ENCODE data around the gene NTRK2. TPM values are rescaled to one million over a fixed set of nuclear protein-coding genes. Genes with fewer than 3 reads are reported as not detected.

The NTRK2 gene
- polyA plus RNA-seq, 1 donor (not counting 4 experiments of a cell fraction or from before 2014, with no cell fraction given), result 0.08 TPM

DNA sequence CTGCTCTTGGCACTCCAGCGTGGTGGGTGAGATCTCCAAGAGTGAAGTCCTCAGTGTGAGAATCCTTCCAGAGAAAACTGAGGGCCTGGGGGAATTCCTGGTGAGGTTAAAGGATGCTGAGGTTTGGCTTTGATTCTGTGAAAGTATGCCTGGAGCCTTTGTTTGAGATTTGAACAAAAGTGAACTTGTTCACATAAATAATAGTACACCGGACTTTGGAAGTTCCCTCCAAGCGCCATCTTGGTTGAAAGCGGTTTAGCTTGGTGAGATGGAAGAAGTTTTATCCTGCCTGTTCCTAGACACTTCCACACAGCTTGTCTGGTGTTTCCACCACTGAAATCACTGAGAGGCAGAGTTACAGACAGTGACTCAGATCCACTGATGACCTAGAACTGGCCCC lies 286.4 kb downstream of the NTRK2 start:
- no peak overlapping the region for H2AFZ ChIP-seq (ENCODE audit: control insufficient read depth, low read length)
- H4K20me1 ChIP-seq (ENCODE audit: control insufficient read depth, extremely low read depth, insufficient read depth, low read length), result no peaks in the 10 kb centered on the region
- TF ChIP-seq EZH2 (IDR thresholded peaks at IDR 0.05; ENCODE audit: low read length), result no peak
- TF ChIP-seq, protein P1, sequence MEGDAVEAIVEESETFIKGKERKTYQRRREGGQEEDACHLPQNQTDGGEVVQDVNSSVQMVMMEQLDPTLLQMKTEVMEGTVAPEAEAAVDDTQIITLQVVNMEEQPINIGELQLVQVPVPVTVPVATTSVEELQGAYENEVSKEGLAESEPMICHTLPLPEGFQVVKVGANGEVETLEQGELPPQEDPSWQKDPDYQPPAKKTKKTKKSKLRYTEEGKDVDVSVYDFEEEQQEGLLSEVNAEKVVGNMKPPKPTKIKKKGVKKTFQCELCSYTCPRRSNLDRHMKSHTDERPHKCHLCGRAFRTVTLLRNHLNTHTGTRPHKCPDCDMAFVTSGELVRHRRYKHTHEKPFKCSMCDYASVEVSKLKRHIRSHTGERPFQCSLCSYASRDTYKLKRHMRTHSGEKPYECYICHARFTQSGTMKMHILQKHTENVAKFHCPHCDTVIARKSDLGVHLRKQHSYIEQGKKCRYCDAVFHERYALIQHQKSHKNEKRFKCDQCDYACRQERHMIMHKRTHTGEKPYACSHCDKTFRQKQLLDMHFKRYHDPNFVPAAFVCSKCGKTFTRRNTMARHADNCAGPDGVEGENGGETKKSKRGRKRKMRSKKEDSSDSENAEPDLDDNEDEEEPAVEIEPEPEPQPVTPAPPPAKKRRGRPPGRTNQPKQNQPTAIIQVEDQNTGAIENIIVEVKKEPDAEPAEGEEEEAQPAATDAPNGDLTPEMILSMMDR (optimal IDR thresholded peaks at IDR 0.05 in 1 of 3, IDR thresholded peaks at IDR 0.05 in 1 of 3, conservative IDR thresholded peaks at IDR 0.05 in 1 of 3; ENCODE audit: extremely low read depth in 1 of 3, insufficient read depth in 2 of 3, low read length in 3 of 3), result no peak
- no peaks in the 10 kb centered on the region for H3K9me3 ChIP-seq (ENCODE audit: control insufficient read depth, low read depth, low read length)
- dilution Hi-C loops (cut with MboI; ENCODE audit: extremely low pct_ligation_motif_present, low sequenced_read_pairs), result no loop called here
- no peaks in the 10 kb centered on the region for H3K9me1 ChIP-seq (ENCODE audit: control insufficient read depth, extremely low read depth, insufficient read depth, low read length)
- no peaks in the 10 kb centered on the region for H3K36me3 ChIP-seq (ENCODE audit: control insufficient read depth in 2 of 2, extremely low read depth in 1 of 2, insufficient read depth in 2 of 2, low read length in 2 of 2)
- no peak overlapping the region for H3K27ac ChIP-seq (ENCODE audit: control insufficient read depth, insufficient read depth, low read length)
- FAIRE-seq (no peak), DNase-seq (ENCODE audit: low read depth, low spot score) (no peak)
- H3K4me2 ChIP-seq (ENCODE audit: control insufficient read depth, extremely low read depth, insufficient read depth, low read depth, low read length), result no peak overlapping the region
- H3K4me3 ChIP-seq (ENCODE audit: control insufficient read depth in 2 of 3, extremely low read depth in 1 of 3, insufficient read depth in 2 of 3, low read depth in 1 of 3, low read length in 3 of 3), result no peak overlapping the region
- H3K79me2 ChIP-seq (ENCODE audit: control insufficient read depth, insufficient read depth, low read length), result no peaks in the 10 kb centered on the region
- peaks cover 9% of the 10 kb centered on the region for H3K4me1 ChIP-seq (ENCODE audit: control insufficient read depth, extremely low read depth, insufficient read depth, low read length)
- no peak overlapping the region for H3K9ac ChIP-seq (ENCODE audit: control insufficient read depth, extremely low read depth, insufficient read depth, low read length)
- no peaks in the 10 kb centered on the region for H3K27me3 ChIP-seq (ENCODE audit: control insufficient read depth, extremely low read depth, insufficient read depth, low read length)

DNA sequence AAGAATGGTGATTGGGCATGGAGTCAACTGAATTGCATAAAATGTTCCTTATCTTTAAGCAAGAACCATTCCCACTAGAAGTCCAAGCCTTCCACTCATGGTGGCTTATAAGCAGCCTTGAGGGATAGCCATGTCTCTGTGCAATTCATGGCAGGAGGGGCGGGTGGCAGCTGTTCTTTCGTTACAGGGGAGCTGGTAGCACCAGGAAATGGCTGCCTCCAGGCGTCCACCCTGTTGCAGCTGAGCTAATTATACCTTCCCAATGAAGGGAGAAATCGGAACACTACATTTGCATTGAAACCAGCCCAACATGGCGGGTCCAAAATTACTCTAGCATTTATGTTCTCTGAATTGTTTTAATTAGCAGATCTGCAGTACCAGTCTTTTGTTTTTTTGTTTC lies 289.8 kb downstream of the NTRK2 start:
- Histone ChIP-seq H3K4me1 (ENCODE audit: control insufficient read depth, extremely low read depth, insufficient read depth, low read length) (peaks cover 3% of the 10 kb centered on the region), H3K4me2 (ENCODE audit: control insufficient read depth, extremely low read depth, insufficient read depth, low read depth, low read length) (no peak overlapping the region), H3K9ac (ENCODE audit: control insufficient read depth, extremely low read depth, insufficient read depth, low read length) (no peak overlapping the region), H3K9me1 (ENCODE audit: control insufficient read depth, extremely low read depth, insufficient read depth, low read length) (no peaks in the 10 kb centered on the region), H3K27me3 (ENCODE audit: control insufficient read depth, extremely low read depth, insufficient read depth, low read length) (no peaks in the 10 kb centered on the region), H3K9me3 (ENCODE audit: control insufficient read depth, low read depth, low read length) (no peaks in the 10 kb centered on the region), H3K27ac (ENCODE audit: control insufficient read depth, insufficient read depth, low read length) (no peak overlapping the region), H3K79me2 (ENCODE audit: control insufficient read depth, insufficient read depth, low read length) (no peaks in the 10 kb centered on the region), H2AFZ (ENCODE audit: control insufficient read depth, low read length) (no peak overlapping the region), H4K20me1 (ENCODE audit: control insufficient read depth, extremely low read depth, insufficient read depth, low read length) (no peaks in the 10 kb centered on the region), H3K36me3 (ENCODE audit: control insufficient read depth in 2 of 2, extremely low read depth in 1 of 2, insufficient read depth in 2 of 2, low read length in 2 of 2) (no peaks in the 10 kb centered on the region), H3K4me3 (ENCODE audit: control insufficient read depth in 2 of 3, extremely low read depth in 1 of 3, insufficient read depth in 2 of 3, low read depth in 1 of 3, low read length in 3 of 3) (no peak overlapping the region)
- TF ChIP-seq EZH2 (IDR thresholded peaks at IDR 0.05; ENCODE audit: low read length), result no peak
- TF ChIP-seq, protein P1 (optimal IDR thresholded peaks at IDR 0.05 in 1 of 3, IDR thresholded peaks at IDR 0.05 in 1 of 3, conservative IDR thresholded peaks at IDR 0.05 in 1 of 3; ENCODE audit: extremely low read depth in 1 of 3, insufficient read depth in 2 of 3, low read length in 3 of 3), result no peak
- FAIRE-seq (no peak), DNase-seq (ENCODE audit: low read depth, low spot score) (no peak)
- dilution Hi-C loops (cut with MboI; ENCODE audit: extremely low pct_ligation_motif_present, low sequenced_read_pairs), result no loop called here
